H1 (cell line): ENCODE results near the gene BHLHE23.

Experiments
- CBX5 ChIP-seq: fragments of 300-800, 300-1000 bp; sonication (generic); IDR thresholded peaks from 2 replicates; pipeline ENCODE4 v1.7.1; 2016; ENCODE audit warnings: antibody characterized with exemption, low read length, low read depth
- CTCF ChIP-seq, 3 experiments: IDR thresholded peaks; 1 replicate in 2 of 3; 2 replicates in 1 of 3; pipeline versions ENCODE4 v1.5.1 to v1.6.1; 2011; ENCODE audit warnings: low read length in 3 of 3, mild to moderate bottlenecking in 3 of 3, inconsistent platforms in 2 of 3, low read depth in 1 of 3, moderate library complexity in 1 of 3; ENCODE audit not compliant: insufficient read depth in 1 of 3; ENCODE audit errors: control extremely low read depth in 1 of 3
- EZH2 ChIP-seq: fragments of 200-600 bp; sonication (generic); IDR thresholded peaks from 2 replicates; pipeline ENCODE4 v1.7.1; 2012; ENCODE audit warnings: low read depth, mild to moderate bottlenecking, moderate library complexity, low read length, inconsistent platforms; ENCODE audit not compliant: severe bottlenecking
- MAFK ChIP-seq: IDR thresholded peaks from 2 replicates; pipeline ENCODE4 v1.6.1; 2012; ENCODE audit warnings: low read depth, mild to moderate bottlenecking, improper control_type of control experiment, low read length
- POLR2A ChIP-seq, 2 experiments: IDR thresholded peaks; 1 replicate in 1 of 2; 2 replicates in 1 of 2; pipeline ENCODE4 v1.6.1; 2011; ENCODE audit warnings: low read depth in 2 of 2, low read length in 2 of 2, mild to moderate bottlenecking in 2 of 2; ENCODE audit errors: control extremely low read depth in 1 of 2
- SIN3A ChIP-seq, 2 experiments: IDR thresholded peaks in 1 of 2; conservative IDR thresholded peaks in 1 of 2; 2 replicates each; pipeline ENCODE4 v1.6.1; 2011 to 2012; ENCODE audit warnings: low read length in 2 of 2, improper control_type of control experiment in 1 of 2, low read depth in 1 of 2, mild to moderate bottlenecking in 1 of 2
- TCF12 ChIP-seq: IDR thresholded peaks from 2 replicates; pipeline ENCODE4 v1.6.1; 2011; ENCODE audit warnings: low read depth, mild to moderate bottlenecking, low read length

- TF ChIP-seq CTCF (IDR thresholded peaks at IDR 0.05; ENCODE audit: control extremely low read depth in 1 of 3, insufficient read depth in 1 of 3, low read depth in 1 of 3, low read length in 3 of 3) (no peak), EZH2 (no peak), CBX5 (no peak), SIN3A (conservative IDR thresholded peaks at IDR 0.05 in 1 of 2, IDR thresholded peaks at IDR 0.05 in 1 of 2; ENCODE audit: low read depth in 1 of 2, low read length in 2 of 2) (no peak), TCF12 (no peak), POLR2A (IDR thresholded peaks at IDR 0.05; ENCODE audit: control extremely low read depth in 1 of 2, low read depth in 2 of 2, low read length in 2 of 2) (no peak), MAFK (no peak)
Measured at GRCh38 chr20:62962221-62962879, 44.4 kb downstream of the BHLHE23 start.
